Measurements from ENCODE around the gene BPIFB6.

DNA sequence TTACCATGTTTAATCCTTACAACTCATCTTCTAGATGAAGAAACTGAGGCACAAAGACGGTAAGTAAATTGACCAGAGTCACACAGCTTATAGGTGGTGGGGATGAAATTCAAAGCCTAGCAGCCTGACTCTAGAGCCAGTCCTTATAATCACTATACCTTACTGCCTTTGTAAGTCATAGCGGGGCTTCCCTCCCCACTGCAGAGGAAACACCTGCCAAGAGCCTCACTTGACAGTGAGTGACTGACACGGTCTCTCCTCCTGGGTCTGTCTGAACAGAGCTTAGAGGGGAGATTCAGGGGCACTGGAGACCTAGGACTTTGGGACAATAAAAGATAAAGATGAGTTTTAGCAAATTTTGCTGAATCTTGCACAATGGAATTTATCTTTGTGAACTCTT is 40.1 kb upstream of the BPIFB6 start:
- TF ChIP-seq, protein P1, sequence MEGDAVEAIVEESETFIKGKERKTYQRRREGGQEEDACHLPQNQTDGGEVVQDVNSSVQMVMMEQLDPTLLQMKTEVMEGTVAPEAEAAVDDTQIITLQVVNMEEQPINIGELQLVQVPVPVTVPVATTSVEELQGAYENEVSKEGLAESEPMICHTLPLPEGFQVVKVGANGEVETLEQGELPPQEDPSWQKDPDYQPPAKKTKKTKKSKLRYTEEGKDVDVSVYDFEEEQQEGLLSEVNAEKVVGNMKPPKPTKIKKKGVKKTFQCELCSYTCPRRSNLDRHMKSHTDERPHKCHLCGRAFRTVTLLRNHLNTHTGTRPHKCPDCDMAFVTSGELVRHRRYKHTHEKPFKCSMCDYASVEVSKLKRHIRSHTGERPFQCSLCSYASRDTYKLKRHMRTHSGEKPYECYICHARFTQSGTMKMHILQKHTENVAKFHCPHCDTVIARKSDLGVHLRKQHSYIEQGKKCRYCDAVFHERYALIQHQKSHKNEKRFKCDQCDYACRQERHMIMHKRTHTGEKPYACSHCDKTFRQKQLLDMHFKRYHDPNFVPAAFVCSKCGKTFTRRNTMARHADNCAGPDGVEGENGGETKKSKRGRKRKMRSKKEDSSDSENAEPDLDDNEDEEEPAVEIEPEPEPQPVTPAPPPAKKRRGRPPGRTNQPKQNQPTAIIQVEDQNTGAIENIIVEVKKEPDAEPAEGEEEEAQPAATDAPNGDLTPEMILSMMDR (IDR thresholded peaks at IDR 0.05) = no peak
- TF ChIP-seq POLR2A (IDR thresholded peaks at IDR 0.05) = no peak
